K562 (cell line): ENCODE results near the gene ABHD1. TPM values are rescaled to one million over a fixed set of nuclear protein-coding genes. Genes with fewer than 3 reads are reported as not detected.

ENCODE experiments used
- CBX3 ChIP-seq, 2 experiments: IDR thresholded peaks; 1 replicate in 1 of 2; 2 replicates in 1 of 2; pipeline ENCODE4 v1.6.1; 2012; ENCODE audit warnings: inconsistent platforms in 2 of 2, low read length in 2 of 2, borderline replicate concordance in 1 of 2, control low read depth in 1 of 2
- DPF2 ChIP-seq: fragments of 450-650 bp; IDR thresholded peaks from 2 replicates; pipeline ENCODE4 v1.6.1; 2016
- EZH2 ChIP-seq: IDR thresholded peaks from 2 replicates; pipeline ENCODE4 v1.6.1; 2012; ENCODE audit warnings: low read depth, mild to moderate bottlenecking, inconsistent platforms, low read length, borderline replicate concordance
- FOXJ2 ChIP-seq: fragments of 200-800 bp; sonication (Bioruptor generic); IDR thresholded peaks from 2 replicates; pipeline ENCODE4 v1.6.1; 2016; ENCODE audit warnings: missing genetic modification characterization, missing compliant biosample characterization
- HCFC1 ChIP-seq: IDR thresholded peaks from 2 replicates; pipeline ENCODE4 v1.6.1; 2012; ENCODE audit warnings: low read depth, low read length, improper control_type of control experiment
- HOXB6 ChIP-seq: fragments of 250-450 bp; sonication (Bioruptor Pico); IDR thresholded peaks from 2 replicates; pipeline ENCODE4 v1.5.1; 2022; ENCODE audit warnings: mild to moderate bottlenecking, borderline replicate concordance
- KAT7 ChIP-seq: sonication (generic); formaldehyde crosslinking; IDR thresholded peaks from 2 replicates; pipeline ENCODE4 v1.8.0; 2022; ENCODE audit warnings: missing genetic modification reagents, mild to moderate bottlenecking, borderline replicate concordance
- MAFG ChIP-seq: fragments of 450-650 bp; conservative IDR thresholded peaks from 2 replicates; pipeline ENCODE4 v1.6.1; 2016; ENCODE audit warnings: missing genetic modification characterization, missing compliant biosample characterization
- MCM5 ChIP-seq: fragments of 450-650 bp; IDR thresholded peaks from 2 replicates; pipeline ENCODE4 v1.6.1; 2016; ENCODE audit warnings: low read depth
- MYBL2 ChIP-seq, 2 experiments: fragments of 450-650 bp in 1 of 2; sonication (generic) in 1 of 2; formaldehyde crosslinking in 1 of 2; IDR thresholded peaks; 2 replicates each; pipeline versions ENCODE4 v1.6.1 to v1.8.1; 2017 to 2022; ENCODE audit warnings: borderline replicate concordance in 1 of 2, inconsistent platforms in 1 of 2, low read depth in 1 of 2, mild to moderate bottlenecking in 1 of 2, missing genetic modification reagents in 1 of 2, moderate library complexity in 1 of 2
- NRF1 ChIP-seq, 2 experiments: fragments of 450-650 bp; IDR thresholded peaks in 1 of 2; conservative IDR thresholded peaks in 1 of 2; 2 replicates each; pipeline ENCODE4 v1.6.1; 2014; ENCODE audit warnings: mild to moderate bottlenecking in 2 of 2
- OTX1 ChIP-seq: fragments of 450-650 bp; formaldehyde crosslinking; IDR thresholded peaks from 2 replicates; pipeline ENCODE4 v1.4.0; 2022; ENCODE audit warnings: mild to moderate bottlenecking
- PRPF4 ChIP-seq: fragments of 200-400 bp; formaldehyde crosslinking; IDR thresholded peaks from one replicate; pipeline ENCODE4 v1.6.1; 2017; ENCODE audit warnings: low read length, low read depth, mild to moderate bottlenecking; ENCODE audit not compliant: insufficient read depth, poor library complexity, severe bottlenecking
- TAF1 ChIP-seq: IDR thresholded peaks from 2 replicates; pipeline ENCODE4 v1.6.1; 2011; ENCODE audit warnings: mild to moderate bottlenecking, low read length, moderate library complexity; ENCODE audit not compliant: insufficient read depth, control insufficient read depth, severe bottlenecking; ENCODE audit errors: extremely low read depth
- TAF9B ChIP-seq: fragments of 450-650 bp; IDR thresholded peaks from 2 replicates; pipeline ENCODE4 v1.6.1; 2018; ENCODE audit warnings: mild to moderate bottlenecking; ENCODE audit not compliant: partially characterized antibody
- TSC22D4 ChIP-seq: fragments of 450-650 bp; IDR thresholded peaks from 2 replicates; pipeline ENCODE4 v1.6.1; 2016; ENCODE audit warnings: missing genetic modification characterization, missing biosample characterization, control low read depth
- ZNF347 ChIP-seq: fragments of 450-650 bp; formaldehyde crosslinking; IDR thresholded peaks from 2 replicates; pipeline ENCODE4 v1.4.0; 2020; ENCODE audit warnings: low read depth, mild to moderate bottlenecking, moderate library complexity
- ZNF408 ChIP-seq: fragments of 250-450 bp; sonication (Bioruptor Pico); IDR thresholded peaks from 2 replicates; pipeline ENCODE4 v1.4.0; 2020; ENCODE audit warnings: low read depth, mild to moderate bottlenecking, moderate library complexity
- ZNF717 ChIP-seq: fragments of 250-450 bp; sonication (Bioruptor Pico); IDR thresholded peaks from 2 replicates; pipeline ENCODE4 v1.5.0; 2021
- ZNF778 ChIP-seq: fragments of 450-650 bp; formaldehyde crosslinking; IDR thresholded peaks from 2 replicates; pipeline ENCODE4 v1.4.0; 2020; ENCODE audit warnings: mild to moderate bottlenecking, moderate library complexity
- polyA plus RNA-seq, 8 experiments: library from polyadenylated mRNA; depleted of rRNA in 4 of 8; stranded (reverse) in 5 of 8; unstranded in 3 of 8; fragments of >200 nt; fragmentation: Nextera tagmentation in 2 of 8; fragmentation: Illumina TruSeq in 1 of 8; extraction: Ambion mirVana in 2 of 8; extraction: Trizol in 1 of 8; gene quantifications; 2 replicates each; pipeline versions ENCODE4 v1.2.1 to v1.2.3, GENCODE V29; 2011 to 2014; ENCODE audit warnings: inconsistent platforms in 1 of 8, missing spikeins in 1 of 8
- total RNA-seq, 7 experiments: library from RNA; depleted of rRNA in 6 of 7; stranded (reverse); fragments of >200 nt in 6 of 7; fragmentation: Illumina TruSeq in 2 of 7; extraction: Trizol in 2 of 7; gene quantifications; 2 replicates each; pipeline versions ENCODE4 v1.2.1 to v1.2.3, GENCODE V29; 2011 to 2021; ENCODE audit warnings: low replicate concordance in 1 of 7
- TF ChIP-seq, protein P1 (sequence below): sonication (generic); formaldehyde crosslinking; IDR thresholded peaks from 2 replicates; pipeline ENCODE4 v1.8.0; 2022; ENCODE audit warnings: missing genetic modification reagents, mild to moderate bottlenecking, borderline replicate concordance
- TF ChIP-seq, protein P2 (sequence below): fragments of 200-800 bp; sonication (Bioruptor generic); IDR thresholded peaks from 2 replicates; pipeline ENCODE4 v1.6.1; 2017; ENCODE audit warnings: missing genetic modification characterization, missing compliant biosample characterization
- TF ChIP-seq, protein P3 (sequence below): fragments of 450-650 bp; IDR thresholded peaks from 2 replicates; pipeline ENCODE4 v1.6.1; 2014; ENCODE audit warnings: low read depth, mild to moderate bottlenecking, moderate library complexity, borderline replicate concordance
- TF ChIP-seq, protein P4 (sequence below): fragments of 450-650 bp; IDR thresholded peaks from 2 replicates; pipeline ENCODE4 v1.6.1; 2016

The ABHD1 gene
- total and polyA plus RNA-seq, 9 of the 15 experiments (the other 6 are each of a cell fraction or from before 2014, with no cell fraction given), result 0.10 to 0.16 (median 0.11) TPM; not detected in 5

DNA sequence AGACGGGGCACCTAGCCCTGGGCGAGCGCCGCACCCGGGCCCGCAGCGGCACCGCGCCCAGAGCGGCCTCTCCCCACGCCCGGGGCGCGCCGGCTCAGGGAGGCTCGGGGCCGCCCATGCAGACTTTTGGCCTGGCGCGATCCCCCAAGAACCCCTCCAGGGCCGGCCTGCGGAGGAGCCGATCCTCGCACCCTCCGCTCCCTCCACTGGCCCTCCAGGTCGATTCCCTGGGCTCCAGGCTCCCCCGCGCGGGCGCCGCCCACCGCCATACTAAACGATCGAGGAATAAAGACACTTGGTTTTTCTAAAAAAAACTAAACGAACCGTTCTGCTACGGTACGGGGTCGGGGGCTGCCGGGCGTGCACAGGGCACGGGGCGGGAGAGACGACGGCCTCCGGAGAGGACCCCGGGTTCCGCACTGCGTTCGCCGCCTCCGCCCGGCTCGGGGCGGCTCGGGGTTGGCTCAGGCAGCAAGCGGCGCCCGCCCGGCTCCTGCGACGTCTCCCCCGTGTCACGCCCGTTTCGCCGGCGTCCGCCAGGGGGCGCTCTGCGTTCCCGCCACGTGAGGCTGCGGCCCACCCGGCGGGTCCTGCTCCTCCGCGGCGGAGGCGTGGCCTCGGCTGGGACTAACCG, 37.4 kb upstream of the ABHD1 start (continued):
- TF ChIP-seq MAFG (tag) (no peak), DPF2 (no peak), PRPF4 (no peak), MCM5 (no peak), ZNF408 (CRISPR knock-in tag) (no peak), TAF9B (no peak), OTX1 (no peak), EZH2 (no peak), CBX3 (IDR thresholded peaks at IDR 0.05; ENCODE audit: borderline replicate concordance in 1 of 2, low read length in 2 of 2) (peak in 1 of 2 experiments; percentile 79; a peak in 1 of 3 replicates), NRF1 (conservative IDR thresholded peaks at IDR 0.05 in 1 of 2, IDR thresholded peaks at IDR 0.05 in 1 of 2) (no peak; a peak in 2 of 4 replicates), TAF1 (peak; percentile 60), FOXJ2 (no peak), ZNF347 (CRISPR knock-in tag) (no peak), ZNF717 (no peak), MYBL2 (IDR thresholded peaks at IDR 0.05; ENCODE audit: low read depth) (no peak), MYBL2 (CRISPR knock-in tag; IDR thresholded peaks at IDR 0.05; ENCODE audit: borderline replicate concordance) (no peak), TSC22D4 (tag) (no peak), ZNF778 (CRISPR knock-in tag) (no peak), KAT7 (CRISPR knock-in tag) (no peak), HOXB6 (no peak), HCFC1 (peak; percentile 65)
- TF ChIP-seq, protein P1, sequence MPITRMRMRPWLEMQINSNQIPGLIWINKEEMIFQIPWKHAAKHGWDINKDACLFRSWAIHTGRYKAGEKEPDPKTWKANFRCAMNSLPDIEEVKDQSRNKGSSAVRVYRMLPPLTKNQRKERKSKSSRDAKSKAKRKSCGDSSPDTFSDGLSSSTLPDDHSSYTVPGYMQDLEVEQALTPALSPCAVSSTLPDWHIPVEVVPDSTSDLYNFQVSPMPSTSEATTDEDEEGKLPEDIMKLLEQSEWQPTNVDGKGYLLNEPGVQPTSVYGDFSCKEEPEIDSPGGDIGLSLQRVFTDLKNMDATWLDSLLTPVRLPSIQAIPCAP, result no peak
- TF ChIP-seq, protein P2, sequence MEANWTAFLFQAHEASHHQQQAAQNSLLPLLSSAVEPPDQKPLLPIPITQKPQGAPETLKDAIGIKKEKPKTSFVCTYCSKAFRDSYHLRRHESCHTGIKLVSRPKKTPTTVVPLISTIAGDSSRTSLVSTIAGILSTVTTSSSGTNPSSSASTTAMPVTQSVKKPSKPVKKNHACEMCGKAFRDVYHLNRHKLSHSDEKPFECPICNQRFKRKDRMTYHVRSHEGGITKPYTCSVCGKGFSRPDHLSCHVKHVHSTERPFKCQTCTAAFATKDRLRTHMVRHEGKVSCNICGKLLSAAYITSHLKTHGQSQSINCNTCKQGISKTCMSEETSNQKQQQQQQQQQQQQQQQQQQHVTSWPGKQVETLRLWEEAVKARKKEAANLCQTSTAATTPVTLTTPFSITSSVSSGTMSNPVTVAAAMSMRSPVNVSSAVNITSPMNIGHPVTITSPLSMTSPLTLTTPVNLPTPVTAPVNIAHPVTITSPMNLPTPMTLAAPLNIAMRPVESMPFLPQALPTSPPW (CRISPR knock-in tag), result peak; percentile 72
- TF ChIP-seq, protein P3, sequence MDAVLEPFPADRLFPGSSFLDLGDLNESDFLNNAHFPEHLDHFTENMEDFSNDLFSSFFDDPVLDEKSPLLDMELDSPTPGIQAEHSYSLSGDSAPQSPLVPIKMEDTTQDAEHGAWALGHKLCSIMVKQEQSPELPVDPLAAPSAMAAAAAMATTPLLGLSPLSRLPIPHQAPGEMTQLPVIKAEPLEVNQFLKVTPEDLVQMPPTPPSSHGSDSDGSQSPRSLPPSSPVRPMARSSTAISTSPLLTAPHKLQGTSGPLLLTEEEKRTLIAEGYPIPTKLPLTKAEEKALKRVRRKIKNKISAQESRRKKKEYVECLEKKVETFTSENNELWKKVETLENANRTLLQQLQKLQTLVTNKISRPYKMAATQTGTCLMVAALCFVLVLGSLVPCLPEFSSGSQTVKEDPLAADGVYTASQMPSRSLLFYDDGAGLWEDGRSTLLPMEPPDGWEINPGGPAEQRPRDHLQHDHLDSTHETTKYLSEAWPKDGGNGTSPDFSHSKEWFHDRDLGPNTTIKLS, result no peak; the same call in 1 of the 2 replicates
- TF ChIP-seq, protein P4, sequence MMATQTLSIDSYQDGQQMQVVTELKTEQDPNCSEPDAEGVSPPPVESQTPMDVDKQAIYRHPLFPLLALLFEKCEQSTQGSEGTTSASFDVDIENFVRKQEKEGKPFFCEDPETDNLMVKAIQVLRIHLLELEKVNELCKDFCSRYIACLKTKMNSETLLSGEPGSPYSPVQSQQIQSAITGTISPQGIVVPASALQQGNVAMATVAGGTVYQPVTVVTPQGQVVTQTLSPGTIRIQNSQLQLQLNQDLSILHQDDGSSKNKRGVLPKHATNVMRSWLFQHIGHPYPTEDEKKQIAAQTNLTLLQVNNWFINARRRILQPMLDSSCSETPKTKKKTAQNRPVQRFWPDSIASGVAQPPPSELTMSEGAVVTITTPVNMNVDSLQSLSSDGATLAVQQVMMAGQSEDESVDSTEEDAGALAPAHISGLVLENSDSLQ, result no peak
